Pancreas (tissue), 10 donors: Measurements from ENCODE around the gene UNC13B. TPM values are rescaled to one million over a fixed set of nuclear protein-coding genes. Genes with fewer than 3 reads are reported as not detected.

Experiments used
- ATAC-seq, 4 donors: fragments of 200-7000 bp; cut with Tn5 transposase; one replicate each; pipeline versions ENCODE4 v1.8.0 to v1.9.1; 2020; ENCODE audit warnings: mild to moderate bottlenecking in 4 of 4, moderate library complexity in 4 of 4
- DNase-seq, 6 donors: peaks; one replicate each; pipeline ENCODE4 v3.0.0-alpha.2; 2020
- FAIRE-seq: peaks from 2 replicates; lab custom pipeline; 2012; peaks lifted over from hg19 to GRCh38; lab: Jason Lieb, UNC
- H3K27ac ChIP-seq, 4 donors: fragments of 200-600 bp; sonication (generic); 1 replicate in 3 of 4; 2 replicates in 1 of 4; pipeline versions ENCODE4 v1.5.0 to v1.8.0; 2020
- H3K27me3 ChIP-seq, 4 donors: fragments of 200-600 bp; one replicate each; pipeline ENCODE4 v1.8.0; 2021
- H3K36me3 ChIP-seq, 3 donors: fragments of 200-600 bp; sonication (generic) in 1 of 3; one replicate each; pipeline versions ENCODE4 v1.5.0 to v1.8.0; 2020 to 2021
- H3K4me1 ChIP-seq, 3 donors: fragments of 200-600 bp; one replicate each; pipeline ENCODE4 v1.8.0; 2021
- H3K4me3 ChIP-seq, 4 donors: fragments of 200-600 bp; sonication (generic) in 2 of 4; one replicate each; pipeline versions ENCODE4 v1.5.0 to v1.8.0; 2020 to 2021
- H3K9me3 ChIP-seq, 4 donors: fragments of 200-600 bp; one replicate each; pipeline ENCODE4 v1.8.0; 2021
- CTCF ChIP-seq, 4 donors: fragments of 200-600 bp; sonication (generic) in 3 of 4; IDR thresholded peaks; one replicate each; pipeline versions ENCODE4 v1.5.0 to v1.8.0; 2021; ENCODE audit warnings: antibody characterized with exemption in 4 of 4
- WGBS, 2 donors: extraction: QIAGEN DNeasy Blood & Tissue Kit; methylation state at CpG; one replicate each; pipeline ENCODE4 v1.1.7; 2013; 5-methylcytosine and 5-hydroxymethylcytosine counted together
- intact Hi-C, 3 donors: fragments of 100-400 bp; cut with DNase I; formaldehyde crosslinking; loops; one replicate each; pipeline versions ENCODE4 v1.11.1 to v1.14.2; 2022
- polyA plus RNA-seq, 2 donors: library from polyadenylated mRNA; stranded (reverse); fragments of 200-250 nt; gene quantifications; one replicate each; pipeline ENCODE4 v1.2.3, GENCODE V29; 2013
- total RNA-seq, 6 donors: library from RNA; stranded (reverse); fragmentation: NEBNext Ultra II Directional in 4 of 6; extraction: Animal tissue kit (Norgen Biotek cat#: 25700) in 4 of 6; gene quantifications; one replicate each; pipeline versions ENCODE4 v1.2.1 to v1.2.4, GENCODE V29; 2021 to 2023
- donor health status: healthy with polysubstance abuse.
- donor health status: DM: no; HTN: no; CAD: no; lungs with moderate emphysema.
- donor health status: DM: no; HTN: no; CAD: no.
- donor health status: control.
- donor health status: control.
- donor health status: Bipolar disorder and iron deficiency.
- donor health status: DM: yes; HTN: yes; CAD: no.
- donor health status: DM: no; HTN: no; CAD: no.
- donor health status: DM: no; HTN: no; CAD: no.
- donor health status: DM: yes; HTN: yes; CAD: no.

The UNC13B gene
- total and polyA plus RNA-seq, 8 donors, result 13.3 to 33.8 (median 26.1) TPM

DNA sequence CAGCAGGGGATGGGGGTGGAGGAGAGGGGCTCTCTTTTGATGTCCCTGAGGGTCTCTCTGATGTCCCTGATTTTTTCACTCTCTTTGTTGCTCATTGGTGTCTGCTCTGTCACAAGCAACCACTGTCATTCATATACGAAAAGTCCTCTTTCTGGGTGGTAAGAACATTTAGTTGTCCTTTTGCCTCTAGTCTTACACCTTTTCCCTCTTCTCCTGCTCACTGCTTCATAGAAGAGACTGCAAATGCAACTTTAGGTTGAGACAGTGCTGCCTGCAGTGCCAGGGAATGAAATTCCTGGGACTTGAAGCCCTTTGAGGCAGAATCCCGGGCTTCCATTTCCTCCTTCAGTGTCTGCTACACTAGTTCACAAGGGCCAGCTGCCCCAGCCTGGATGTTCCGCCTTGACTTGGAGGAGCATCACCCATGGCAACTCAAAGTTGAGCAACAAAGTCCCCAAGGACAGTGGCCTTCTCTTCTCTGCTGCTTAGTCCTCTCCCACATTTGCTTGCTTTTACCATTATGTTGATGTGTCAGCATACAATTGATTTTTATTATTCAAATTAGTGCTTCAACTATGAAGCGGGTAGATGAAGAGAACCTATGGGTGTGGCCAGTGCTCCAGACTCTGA, 233.4 kb downstream of the UNC13B start:
- no peak for DNase-seq
- no peaks in the 10 kb centered on the region for H3K27me3 ChIP-seq
- no peak for ATAC-seq
- intact Hi-C loops, result no loop called here
- no peak for TF ChIP-seq CTCF (IDR thresholded peaks at IDR 0.05)
- FAIRE-seq, result no peak
- H3K4me3 ChIP-seq, result no peak overlapping the region
- no peak overlapping the region for H3K27ac ChIP-seq
- peaks cover 0 to 52% (median 24%) of the 10 kb centered on the region in 3 donors for H3K36me3 ChIP-seq
- no peaks in the 10 kb centered on the region for H3K9me3 ChIP-seq
- 87 to 96% methylated on average over 4 of the region's 4 CpGs for WGBS, 2 donors
- no peaks in the 10 kb centered on the region for H3K4me1 ChIP-seq

GRCh38 chr9:35395706-35396101, 233.9 kb downstream of the UNC13B start:
- Histone ChIP-seq H3K36me3 (peaks cover 0 to 52% (median 24%) of the 10 kb centered on the region in 3 donors), H3K4me1 (no peaks in the 10 kb centered on the region), H3K4me3 (no peak overlapping the region), H3K27me3 (no peaks in the 10 kb centered on the region), H3K9me3 (no peaks in the 10 kb centered on the region), H3K27ac (no peak overlapping the region)
- intact Hi-C loops, result no loop called here
- ATAC-seq, result no peak
- no peak for TF ChIP-seq CTCF (IDR thresholded peaks at IDR 0.05)
- WGBS, 2 donors, result 79% methylated on average over 1 of the region's 1 CpG
- no peak for FAIRE-seq
- no peak for DNase-seq

- 76 to 77% methylated on average over 10 of the region's 10 CpGs for WGBS, 2 donors
- ATAC-seq (no peak), DNase-seq (no peak), FAIRE-seq (no peak)
- H3K27me3 ChIP-seq, result no peaks in the 10 kb centered on the region
- no peak overlapping the region for H3K4me3 ChIP-seq
- H3K27ac ChIP-seq, result no peak overlapping the region
- TF ChIP-seq CTCF (IDR thresholded peaks at IDR 0.05), result no peak
- no peaks in the 10 kb centered on the region for H3K9me3 ChIP-seq
- intact Hi-C loops, result no loop called here
- H3K36me3 ChIP-seq, result peaks cover 0 to 57% (median 24%) of the 10 kb centered on the region in 3 donors
- no peaks in the 10 kb centered on the region for H3K4me1 ChIP-seq
These were observed 234.9 kb downstream of the UNC13B start for GRCh38 chr9:35396560-35397215.

GRCh38 chr9:35397216-35397698, 235.4 kb downstream of the UNC13B start:
- TF ChIP-seq CTCF (IDR thresholded peaks at IDR 0.05), result no peak
- H3K9me3 ChIP-seq, result no peaks in the 10 kb centered on the region
- ATAC-seq (no peak), FAIRE-seq (no peak), DNase-seq (no peak)
- H3K4me3 ChIP-seq, result no peak overlapping the region
- WGBS, 2 donors, result 89 to 90% methylated on average over 3 of the region's 3 CpGs
- intact Hi-C loops, result no loop called here
- H3K4me1 ChIP-seq, result no peaks in the 10 kb centered on the region
- peaks cover 0 to 57% (median 24%) of the 10 kb centered on the region in 3 donors for H3K36me3 ChIP-seq
- no peak overlapping the region for H3K27ac ChIP-seq
- no peaks in the 10 kb centered on the region for H3K27me3 ChIP-seq

GRCh38 chr9:35397923-35398322, 236.1 kb downstream of the UNC13B start:
- TF ChIP-seq CTCF (IDR thresholded peaks at IDR 0.05), result no peak
- no peak overlapping the region for H3K4me3 ChIP-seq
- H3K27me3 ChIP-seq, result no peaks in the 10 kb centered on the region
- peaks cover 0 to 57% (median 24%) of the 10 kb centered on the region in 3 donors for H3K36me3 ChIP-seq
- intact Hi-C loops, result no loop called here
- H3K4me1 ChIP-seq, result no peaks in the 10 kb centered on the region
- DNase-seq, result no peak
- no peak for FAIRE-seq
- WGBS, 2 donors, result 73 to 88% methylated on average over 1 of the region's 1 CpG
- H3K9me3 ChIP-seq, result no peaks in the 10 kb centered on the region
- H3K27ac ChIP-seq, result no peak overlapping the region
- no peak for ATAC-seq
